Stimulated activated naive B cell treated with anti-CD40 and anti-IgM and Interleukin-4, amounts not matched to agents 10 μg/mL and 1 μg/mL and 100 μg/mL, for 72 hours (primary cell): Measurements from ENCODE around the gene CALML3.

Experiments used
- ATAC-seq, 2 donors: fragments of 150-1000 bp; cut with Tn5 transposase; replicated peaks; 2 replicates each; pipeline ENCODE4 v1.10.0; 2021; ENCODE audit warnings: moderate library complexity in 1 of 2
- DNase-seq: peaks from one replicate; pipeline ENCODE4 v3.0.0; 2021
- H3K27ac Mint-ChIP-seq: one replicate; pipeline ENCODE4 v1.8.0; 2022; ENCODE audit warnings: mild to moderate bottlenecking, mixed read lengths
- H3K27me3 Mint-ChIP-seq, 2 donors: one replicate each; pipeline ENCODE4 v1.8.0; 2022; ENCODE audit warnings: mixed read lengths in 2 of 2
- H3K36me3 Mint-ChIP-seq, 2 donors: one replicate each; pipeline ENCODE4 v1.8.0; 2022; ENCODE audit warnings: mixed read lengths in 2 of 2, mild to moderate bottlenecking in 1 of 2
- H3K4me1 Mint-ChIP-seq, 2 donors: one replicate each; pipeline ENCODE4 v1.8.0; 2022; ENCODE audit warnings: mixed read lengths in 2 of 2, mild to moderate bottlenecking in 1 of 2
- H3K4me3 Mint-ChIP-seq, 2 donors: one replicate each; pipeline ENCODE4 v1.8.0; 2022; ENCODE audit warnings: mild to moderate bottlenecking in 2 of 2, mixed read lengths in 2 of 2, moderate library complexity in 1 of 2
- H3K9me3 Mint-ChIP-seq, 2 donors: one replicate each; pipeline ENCODE4 v1.8.0; 2022; ENCODE audit warnings: mixed read lengths in 2 of 2, mild to moderate bottlenecking in 1 of 2

CALML3 gene

DNA sequence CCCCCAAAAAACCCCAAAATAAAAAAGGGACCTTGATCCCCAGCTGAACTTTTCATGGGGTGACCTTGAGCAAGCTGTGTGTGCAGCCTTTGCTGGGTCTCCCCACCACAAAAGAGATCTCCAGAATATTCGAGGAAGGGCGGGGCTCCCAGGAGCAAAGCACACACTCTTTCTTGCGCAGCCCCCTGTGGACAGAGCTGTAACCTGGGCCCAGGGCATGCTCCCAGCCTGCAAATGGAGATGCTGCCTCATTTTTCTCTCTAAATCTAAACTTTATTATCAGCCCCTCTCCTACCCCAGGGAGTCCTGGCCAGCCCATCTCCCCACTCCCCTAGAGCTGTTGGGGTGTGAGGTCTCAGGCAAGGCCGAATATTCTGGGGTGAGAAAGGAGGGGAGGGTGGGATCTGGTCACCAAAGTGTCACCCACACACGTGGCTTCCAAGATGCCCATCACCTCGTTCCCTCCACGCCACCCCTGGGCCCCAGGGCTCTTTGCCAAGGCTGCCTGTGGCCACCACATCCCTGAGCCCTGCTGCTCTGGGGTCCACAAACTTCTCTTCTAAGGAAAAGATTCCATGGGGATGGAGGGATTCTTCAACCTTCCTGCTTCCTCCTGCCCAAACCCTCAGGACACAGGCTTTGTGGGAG, 1.7 kb upstream of the CALML3 start:
- Mint-ChIP-seq H3K27me3 (peaks cover 15 to 24% of the 10 kb centered on the region in 2 donors), H3K27ac (no peak overlapping the region), H3K9me3 (no peaks in the 10 kb centered on the region), H3K36me3 (no peaks in the 10 kb centered on the region), H3K4me1 (no peaks in the 10 kb centered on the region), H3K4me3 (no peak overlapping the region)
- no peak for DNase-seq
- ATAC-seq, result no peak

DNA sequence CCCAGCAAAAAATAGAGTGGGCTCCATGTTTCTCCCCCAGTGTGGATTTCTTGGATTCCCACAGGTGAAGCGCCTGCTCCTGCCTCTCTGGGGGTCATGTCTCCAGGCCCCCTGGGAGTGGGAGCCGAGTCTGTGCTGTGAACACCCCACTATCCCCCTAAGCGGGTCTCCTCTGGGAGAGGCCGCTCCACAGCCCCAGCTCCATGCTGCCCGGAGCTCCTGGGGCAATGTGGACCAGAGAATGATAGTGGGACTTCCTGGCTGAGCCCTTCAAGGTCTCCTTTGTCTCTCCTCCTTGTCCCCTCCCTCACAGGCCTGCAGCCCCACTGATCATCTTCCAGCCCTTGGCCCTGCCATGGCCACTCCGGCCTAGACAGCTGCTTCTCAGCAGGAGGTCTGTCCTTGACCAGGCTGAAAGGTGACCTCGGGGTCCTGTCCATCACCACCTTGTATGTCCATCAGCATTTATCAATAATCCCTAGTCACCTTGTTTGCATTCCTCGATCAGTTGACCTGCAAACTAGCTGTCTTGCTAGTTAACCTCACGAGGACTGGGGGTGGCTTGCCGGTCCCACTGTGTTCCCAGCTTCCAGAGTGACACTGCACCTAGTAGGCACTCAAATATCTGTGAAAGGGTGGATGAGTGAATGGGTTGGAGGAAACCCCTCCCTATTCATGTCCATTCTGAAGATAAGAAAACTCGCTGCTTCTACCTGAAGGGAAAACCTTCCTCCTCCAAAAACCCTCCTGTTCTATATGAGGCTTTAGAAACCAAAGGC, 776 bp upstream of the CALML3 start:
- H3K27me3 Mint-ChIP-seq, result peaks cover 15 to 24% of the 10 kb centered on the region in 2 donors
- DNase-seq (no peak), ATAC-seq (no peak)
- no peaks in the 10 kb centered on the region for H3K9me3 Mint-ChIP-seq
- no peaks in the 10 kb centered on the region for H3K4me1 Mint-ChIP-seq
- H3K27ac Mint-ChIP-seq, result no peak overlapping the region
- H3K4me3 Mint-ChIP-seq, result no peak overlapping the region
- no peaks in the 10 kb centered on the region for H3K36me3 Mint-ChIP-seq

DNA sequence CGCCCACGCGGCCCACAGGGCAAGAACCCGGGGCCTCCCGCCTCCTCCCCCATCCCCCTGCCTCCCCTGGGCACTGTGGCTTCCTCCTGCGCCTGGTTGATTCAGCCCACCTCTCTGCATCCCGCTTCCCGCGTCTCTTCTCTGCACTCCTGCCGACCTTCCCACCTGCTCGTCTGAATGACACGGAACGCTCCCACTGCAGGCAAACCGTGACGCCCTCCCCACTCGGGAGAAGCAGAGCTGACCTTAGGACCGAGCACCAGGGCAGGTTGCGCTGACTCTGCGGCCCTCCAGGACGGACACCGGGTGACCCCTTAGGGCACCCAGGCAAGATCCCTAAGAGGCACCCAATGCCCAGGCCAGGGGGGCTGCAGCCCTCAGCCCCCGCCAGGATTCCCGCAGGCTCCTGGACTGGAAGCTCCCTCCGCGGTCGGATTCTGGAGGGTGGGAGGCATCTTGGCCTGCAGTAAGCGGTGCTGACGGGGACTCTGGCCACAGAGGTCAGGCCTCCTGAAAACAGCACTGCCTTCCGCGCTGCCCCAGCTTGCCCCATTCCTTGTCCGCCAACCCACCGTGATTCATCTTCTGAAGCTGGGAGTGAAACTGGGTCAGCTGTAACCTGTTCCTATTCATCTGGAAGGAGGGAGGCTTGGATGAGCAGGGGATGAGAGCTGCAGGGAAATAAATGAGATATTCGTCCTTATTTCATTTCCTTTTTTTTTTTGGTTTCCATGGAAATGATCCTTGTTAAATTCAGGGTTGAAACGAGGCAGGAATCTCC, 990 bp downstream of the CALML3 start:
- Mint-ChIP-seq H3K27me3 (peaks cover 15 to 24% of the 10 kb centered on the region in 2 donors), H3K9me3 (no peaks in the 10 kb centered on the region), H3K36me3 (no peaks in the 10 kb centered on the region), H3K4me3 (no peak overlapping the region), H3K27ac (no peak overlapping the region), H3K4me1 (no peaks in the 10 kb centered on the region)
- ATAC-seq, result no peak
- no peak for DNase-seq

DNA sequence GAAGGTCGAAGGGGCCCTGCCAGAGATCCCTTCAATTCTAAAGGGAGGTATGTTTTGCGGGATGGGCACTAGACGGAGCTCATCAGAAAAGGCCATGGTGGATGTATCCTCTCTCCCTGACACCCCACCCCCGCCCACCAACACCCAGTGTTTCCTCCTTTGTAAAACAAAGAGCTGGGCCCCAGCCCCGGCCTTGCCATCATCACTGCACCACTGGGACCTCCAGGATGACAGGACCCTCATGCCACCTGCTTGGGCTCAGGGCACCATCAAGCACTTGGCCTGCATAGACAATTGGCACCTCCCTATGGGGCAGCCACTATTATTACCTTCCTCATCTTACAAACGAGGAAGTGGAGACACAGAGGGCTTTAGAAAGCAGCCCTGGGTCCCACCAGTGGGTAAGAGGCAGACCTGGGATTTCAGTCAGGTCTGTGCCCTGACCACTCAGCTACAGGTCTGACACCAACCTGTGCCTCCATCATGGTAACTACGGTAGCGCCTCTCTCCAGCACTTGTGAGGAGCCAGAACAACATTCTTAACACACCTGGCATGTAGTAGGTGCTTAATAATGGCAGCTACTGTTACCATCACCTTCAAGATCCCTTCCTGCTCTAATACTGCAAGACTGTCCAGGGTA, 2.0 kb downstream of the CALML3 start:
- Mint-ChIP-seq H3K4me1 (no peaks in the 10 kb centered on the region), H3K27ac (no peak overlapping the region), H3K4me3 (no peak overlapping the region), H3K9me3 (no peaks in the 10 kb centered on the region), H3K36me3 (no peaks in the 10 kb centered on the region), H3K27me3 (peaks cover 15 to 24% of the 10 kb centered on the region in 2 donors)
- ATAC-seq (no peak), DNase-seq (no peak)

DNA sequence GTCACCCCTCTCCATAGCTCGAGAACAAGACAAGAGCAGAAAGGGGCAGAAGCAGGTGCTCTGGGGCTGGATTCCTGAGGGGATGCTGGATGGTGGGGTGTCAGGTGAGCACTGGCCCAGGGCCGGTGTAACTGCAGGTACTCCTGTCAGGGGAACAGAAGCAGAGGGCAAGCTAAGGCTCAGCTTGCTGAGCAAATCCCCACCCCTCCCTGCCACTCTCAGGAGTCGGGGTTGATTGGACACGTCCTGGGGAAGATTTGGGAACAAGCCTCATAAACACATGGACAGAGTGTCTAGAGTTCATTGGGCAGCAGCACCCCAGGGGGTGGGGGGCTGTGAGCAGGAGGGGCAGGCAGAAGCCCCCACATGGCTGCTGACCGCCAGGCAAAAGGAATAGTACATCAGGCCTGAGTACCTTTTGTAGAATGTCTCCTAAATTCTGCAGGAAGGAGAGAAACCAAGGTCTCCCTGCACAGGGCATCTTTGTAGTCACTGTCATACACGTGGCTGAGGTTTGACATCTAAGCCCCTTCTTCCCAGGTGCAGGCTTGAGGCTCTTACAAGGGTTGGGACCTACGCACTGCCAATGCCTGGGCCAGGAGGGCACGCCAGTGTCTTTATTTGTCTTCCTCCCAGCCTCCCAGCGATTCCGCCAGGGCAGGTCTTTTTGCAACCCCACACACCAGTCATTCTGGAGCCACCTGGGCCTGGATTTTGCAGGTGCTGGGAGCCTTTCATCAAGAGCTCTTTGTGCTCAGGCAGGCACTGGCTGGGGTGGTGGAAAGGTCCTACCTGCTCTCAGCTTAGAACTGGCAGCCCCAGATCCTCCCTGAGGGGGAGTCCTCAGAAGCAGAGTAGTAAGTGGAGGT, 2.8 kb downstream of the CALML3 start:
- Mint-ChIP-seq H3K4me1 (no peaks in the 10 kb centered on the region), H3K36me3 (no peaks in the 10 kb centered on the region), H3K27ac (no peak overlapping the region), H3K9me3 (no peaks in the 10 kb centered on the region), H3K4me3 (no peak overlapping the region), H3K27me3 (peaks cover 15 to 24% of the 10 kb centered on the region in 2 donors)
- ATAC-seq, result no peak
- DNase-seq, result no peak

DNA sequence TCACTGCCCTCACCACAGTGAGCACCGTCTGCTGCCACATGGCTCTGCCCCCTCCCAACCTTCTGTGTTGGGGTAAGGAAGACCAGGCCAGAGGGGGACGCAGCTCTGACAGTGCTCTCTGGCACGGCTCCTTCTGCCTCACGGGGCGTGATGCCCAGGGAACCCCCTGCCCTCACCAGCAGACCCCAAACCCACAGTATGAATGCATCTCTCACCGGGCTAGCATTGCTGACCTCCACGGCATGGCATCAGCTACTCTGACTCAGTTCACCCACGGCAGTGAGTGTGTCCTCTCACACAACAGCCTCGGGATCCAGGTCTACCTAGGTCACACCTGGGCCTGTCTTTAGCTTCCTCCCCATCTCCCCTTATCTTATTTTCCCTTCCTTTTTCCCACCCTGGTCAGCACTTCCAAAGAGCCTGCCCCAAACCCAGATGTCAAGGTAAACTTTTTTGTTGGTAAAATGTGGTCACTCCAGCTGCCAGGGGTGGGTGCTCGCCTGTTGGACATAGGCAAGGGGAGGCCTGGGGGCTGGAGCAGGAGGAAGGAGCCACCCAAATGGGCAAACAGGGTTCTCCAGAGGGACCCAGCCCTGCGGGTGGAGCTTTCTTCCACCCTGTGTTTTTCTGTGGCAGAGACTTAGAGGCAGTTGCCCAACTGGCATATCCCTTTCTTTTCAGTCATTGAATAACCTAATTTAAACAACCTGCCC, 4.4 kb downstream of the CALML3 start:
- H3K9me3 Mint-ChIP-seq, result no peaks in the 10 kb centered on the region

DNA sequence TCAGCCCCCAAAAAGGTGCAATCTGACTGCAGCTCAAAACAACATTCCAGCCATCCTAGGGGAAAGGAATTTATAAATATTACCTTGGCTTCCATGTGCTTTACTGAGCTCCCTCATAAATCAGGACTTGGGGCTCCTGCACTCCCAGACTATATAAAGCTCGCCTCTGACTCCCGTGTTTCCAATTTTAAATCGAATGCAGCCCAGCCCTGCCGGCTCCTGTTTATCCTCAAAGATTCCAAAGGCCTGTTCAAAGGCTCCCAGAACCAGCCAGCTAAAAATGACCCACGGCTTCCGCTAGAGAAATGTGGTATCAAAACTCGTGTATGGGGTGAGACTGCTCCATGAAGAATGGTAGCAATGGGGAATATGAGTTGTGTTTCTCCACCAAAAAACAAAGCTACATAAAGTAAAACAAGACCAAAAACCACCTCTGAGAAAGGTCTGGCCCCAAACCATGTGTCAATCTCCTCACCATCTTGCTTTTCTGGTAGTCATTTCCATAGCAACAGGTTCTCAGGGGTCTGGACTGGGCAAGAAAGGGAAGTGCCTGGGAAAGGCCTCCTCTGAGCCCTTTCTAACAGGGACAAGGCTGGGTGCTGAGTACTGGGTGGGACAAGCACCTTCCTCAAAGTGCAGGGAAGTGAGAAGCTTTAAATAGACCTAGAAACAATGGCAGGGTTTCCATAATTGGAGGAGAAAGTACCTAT, 5.1 kb downstream of the CALML3 start:
- no peak for ATAC-seq
- no peaks in the 10 kb centered on the region for H3K36me3 Mint-ChIP-seq
- H3K4me3 Mint-ChIP-seq, result no peak overlapping the region
- DNase-seq, result no peak
- peaks cover 3 to 9% of the 10 kb centered on the region in 2 donors for H3K27me3 Mint-ChIP-seq
- H3K9me3 Mint-ChIP-seq, result no peaks in the 10 kb centered on the region
- no peaks in the 10 kb centered on the region for H3K4me1 Mint-ChIP-seq
- H3K27ac Mint-ChIP-seq, result no peak overlapping the region

More for the DNA sequence above, 4.4 kb downstream of the CALML3 start:
- no peaks in the 10 kb centered on the region for H3K4me1 Mint-ChIP-seq
- no peak for ATAC-seq
- H3K4me3 Mint-ChIP-seq, result no peak overlapping the region
- H3K27ac Mint-ChIP-seq, result no peak overlapping the region
- no peaks in the 10 kb centered on the region for H3K36me3 Mint-ChIP-seq
- no peak for DNase-seq
- H3K27me3 Mint-ChIP-seq, result peaks cover 8 to 15% of the 10 kb centered on the region in 2 donors

DNA sequence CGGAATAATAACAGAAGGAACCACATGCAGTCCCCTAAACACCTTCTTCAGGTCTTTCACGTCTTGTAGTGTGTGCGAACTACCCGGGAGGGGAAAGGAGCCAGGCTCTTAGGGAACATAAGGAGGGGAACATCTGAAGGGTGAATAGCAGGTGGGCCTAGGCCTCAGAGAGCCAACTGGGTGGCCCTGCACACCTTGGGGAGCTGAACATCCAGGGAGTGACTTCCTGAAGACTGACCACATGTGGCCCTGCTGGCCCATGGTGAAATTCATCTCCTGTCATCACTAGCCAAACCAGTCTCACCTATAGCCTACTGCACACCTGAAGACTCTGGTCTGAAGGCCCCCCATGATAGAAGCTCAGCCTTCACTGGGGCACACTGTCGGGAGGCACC, 5.6 kb downstream of the CALML3 start:
- H3K4me1 Mint-ChIP-seq, result no peaks in the 10 kb centered on the region
- no peak overlapping the region for H3K4me3 Mint-ChIP-seq
- ATAC-seq, result no peak
- DNase-seq, result no peak
- H3K27ac Mint-ChIP-seq, result no peak overlapping the region
- H3K27me3 Mint-ChIP-seq, result peaks cover 3 to 5% of the 10 kb centered on the region in 2 donors
- H3K9me3 Mint-ChIP-seq, result no peaks in the 10 kb centered on the region
- no peaks in the 10 kb centered on the region for H3K36me3 Mint-ChIP-seq

DNA sequence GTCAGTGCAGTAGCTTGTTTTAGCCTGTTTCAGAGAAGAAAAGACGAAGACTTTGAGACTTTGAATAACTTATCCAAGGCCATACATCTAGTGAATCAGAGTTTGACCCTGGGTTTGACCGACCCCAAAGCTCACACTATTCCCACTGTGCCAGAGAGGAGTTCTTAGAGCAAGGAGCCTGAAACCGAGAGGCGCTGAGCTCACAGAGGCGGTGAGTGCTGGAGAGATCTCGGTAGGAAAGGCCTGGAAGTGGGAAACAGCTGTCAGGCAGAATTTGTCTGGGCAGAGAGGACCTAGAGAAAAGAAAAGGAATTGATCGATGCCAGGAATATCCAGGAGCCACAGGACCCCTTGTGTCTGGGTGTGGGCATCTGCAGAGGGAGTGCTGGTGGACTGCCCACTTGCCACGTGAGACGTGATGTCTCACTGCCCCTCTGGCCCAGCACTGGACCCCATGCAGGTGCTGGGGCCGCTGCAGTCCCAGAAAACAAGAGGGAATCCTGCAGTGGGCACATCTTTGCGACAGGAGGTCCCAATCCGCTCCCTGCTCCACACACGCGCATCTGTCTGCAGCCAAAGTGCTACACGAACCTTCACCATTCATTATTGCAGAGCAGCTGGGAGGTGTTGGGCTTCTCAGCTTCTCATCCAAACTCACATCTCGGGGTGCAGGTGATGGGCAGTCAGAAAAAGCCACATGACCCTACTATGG, 6.2 kb downstream of the CALML3 start:
- Mint-ChIP-seq H3K4me1 (no peaks in the 10 kb centered on the region), H3K36me3 (no peaks in the 10 kb centered on the region), H3K4me3 (no peak overlapping the region), H3K27ac (no peak overlapping the region), H3K9me3 (no peaks in the 10 kb centered on the region), H3K27me3 (no peaks in the 10 kb centered on the region)
- DNase-seq (no peak), ATAC-seq (no peak)

DNA sequence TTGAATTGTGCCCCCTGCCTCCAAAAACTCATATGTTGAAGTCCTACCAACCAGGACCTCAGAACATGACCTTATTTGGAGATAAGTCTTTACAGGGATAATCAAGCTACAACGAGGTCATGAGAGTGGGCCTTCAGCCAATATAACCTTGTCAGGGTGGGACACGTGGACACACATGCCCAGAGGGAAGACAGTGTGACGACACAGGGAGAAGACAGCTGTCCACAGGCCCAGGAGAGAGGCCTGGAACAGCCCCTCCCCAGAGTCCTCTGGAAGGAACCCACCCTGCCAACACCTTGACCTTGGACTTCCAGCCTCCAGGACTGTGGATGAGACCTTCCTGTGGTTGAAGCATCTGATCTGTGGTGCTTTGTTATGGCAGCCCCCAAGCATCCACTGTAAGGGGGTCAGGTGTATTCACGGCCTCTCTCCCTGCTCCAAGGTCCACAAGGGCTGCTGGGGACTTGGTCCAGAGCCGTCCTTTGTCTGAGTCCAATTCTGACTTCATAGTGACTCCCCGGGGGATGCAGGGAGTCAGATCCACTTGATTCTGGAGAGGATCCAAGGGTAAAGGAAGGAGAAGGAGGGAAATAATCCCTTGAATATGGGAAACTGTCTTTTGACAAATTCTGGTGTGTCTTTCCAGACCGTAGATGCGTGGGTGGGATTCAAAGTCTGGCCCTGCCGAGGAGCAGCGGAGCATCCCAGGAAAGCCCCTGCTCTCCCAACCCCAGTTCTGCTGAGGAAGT, 7.0 kb downstream of the CALML3 start:
- ATAC-seq (no peak), DNase-seq (no peak)
- Mint-ChIP-seq H3K4me1 (no peaks in the 10 kb centered on the region), H3K4me3 (no peak overlapping the region), H3K27ac (no peak overlapping the region), H3K9me3 (no peaks in the 10 kb centered on the region), H3K27me3 (no peaks in the 10 kb centered on the region), H3K36me3 (no peaks in the 10 kb centered on the region)

DNA sequence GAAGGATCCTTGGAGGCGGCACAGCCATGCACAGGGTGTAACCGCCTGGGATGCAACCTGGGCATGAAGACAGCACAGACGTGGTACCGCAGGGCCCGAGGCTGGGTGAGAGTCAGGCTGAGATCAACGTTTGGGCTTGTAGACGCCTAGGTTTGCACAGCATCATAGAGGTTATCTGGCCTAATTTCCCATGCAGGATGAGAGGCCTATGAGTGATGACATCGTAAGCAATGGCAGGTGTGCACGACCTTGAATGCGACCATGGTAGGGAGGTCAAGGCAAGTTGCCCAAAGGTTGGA, 7.5 kb downstream of the CALML3 start:
- Mint-ChIP-seq H3K4me3 (no peak overlapping the region), H3K36me3 (no peaks in the 10 kb centered on the region), H3K27me3 (no peaks in the 10 kb centered on the region), H3K4me1 (no peaks in the 10 kb centered on the region), H3K27ac (no peak overlapping the region), H3K9me3 (no peaks in the 10 kb centered on the region)
- DNase-seq (no peak), ATAC-seq (no peak)

DNA sequence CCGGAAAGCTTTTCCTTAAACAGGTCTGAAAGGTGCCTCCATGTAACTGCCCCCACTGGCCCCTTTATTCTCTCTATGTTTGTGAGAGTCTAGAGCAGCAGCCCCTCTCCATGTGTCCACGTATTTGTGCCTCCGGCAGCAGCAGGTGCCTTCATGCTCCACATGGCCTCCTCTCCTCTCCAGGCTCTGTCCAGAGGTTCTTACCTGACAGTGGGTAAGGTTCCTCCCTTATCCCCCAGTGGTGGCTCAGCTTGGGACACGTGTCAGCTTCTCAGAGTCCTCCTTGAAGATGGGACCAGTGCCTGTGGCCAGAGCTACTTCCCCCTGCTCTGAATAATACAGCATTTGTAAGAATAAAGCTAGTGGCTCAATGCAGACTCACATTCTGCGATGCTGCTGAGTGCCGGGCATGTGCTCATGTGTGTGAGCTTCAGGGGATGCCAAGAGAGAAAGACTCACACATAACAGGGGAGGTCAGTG, 7.9 kb downstream of the CALML3 start:
- Mint-ChIP-seq H3K4me1 (no peaks in the 10 kb centered on the region), H3K9me3 (no peaks in the 10 kb centered on the region), H3K36me3 (no peaks in the 10 kb centered on the region), H3K4me3 (no peak overlapping the region), H3K27ac (no peak overlapping the region), H3K27me3 (no peaks in the 10 kb centered on the region)
- ATAC-seq (no peak), DNase-seq (no peak)
